Measurements from ENCODE around the gene RNASE2. TPM values are rescaled to one million over a fixed set of nuclear protein-coding genes. Genes with fewer than 3 reads are reported as not detected.

RNASE2 gene
- total RNA-seq, 1 experiment from 2014 or later = not detected

GRCh38 chr14:20976291-20976690 is 21.0 kb downstream of the RNASE2 start (continued):
- TF ChIP-seq, protein P1, sequence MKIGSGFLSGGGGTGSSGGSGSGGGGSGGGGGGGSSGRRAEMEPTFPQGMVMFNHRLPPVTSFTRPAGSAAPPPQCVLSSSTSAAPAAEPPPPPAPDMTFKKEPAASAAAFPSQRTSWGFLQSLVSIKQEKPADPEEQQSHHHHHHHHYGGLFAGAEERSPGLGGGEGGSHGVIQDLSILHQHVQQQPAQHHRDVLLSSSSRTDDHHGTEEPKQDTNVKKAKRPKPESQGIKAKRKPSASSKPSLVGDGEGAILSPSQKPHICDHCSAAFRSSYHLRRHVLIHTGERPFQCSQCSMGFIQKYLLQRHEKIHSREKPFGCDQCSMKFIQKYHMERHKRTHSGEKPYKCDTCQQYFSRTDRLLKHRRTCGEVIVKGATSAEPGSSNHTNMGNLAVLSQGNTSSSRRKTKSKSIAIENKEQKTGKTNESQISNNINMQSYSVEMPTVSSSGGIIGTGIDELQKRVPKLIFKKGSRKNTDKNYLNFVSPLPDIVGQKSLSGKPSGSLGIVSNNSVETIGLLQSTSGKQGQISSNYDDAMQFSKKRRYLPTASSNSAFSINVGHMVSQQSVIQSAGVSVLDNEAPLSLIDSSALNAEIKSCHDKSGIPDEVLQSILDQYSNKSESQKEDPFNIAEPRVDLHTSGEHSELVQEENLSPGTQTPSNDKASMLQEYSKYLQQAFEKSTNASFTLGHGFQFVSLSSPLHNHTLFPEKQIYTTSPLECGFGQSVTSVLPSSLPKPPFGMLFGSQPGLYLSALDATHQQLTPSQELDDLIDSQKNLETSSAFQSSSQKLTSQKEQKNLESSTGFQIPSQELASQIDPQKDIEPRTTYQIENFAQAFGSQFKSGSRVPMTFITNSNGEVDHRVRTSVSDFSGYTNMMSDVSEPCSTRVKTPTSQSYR (CRISPR knock-in tag; IDR thresholded peaks at IDR 0.05) = no peak
- TF ChIP-seq, protein P2, sequence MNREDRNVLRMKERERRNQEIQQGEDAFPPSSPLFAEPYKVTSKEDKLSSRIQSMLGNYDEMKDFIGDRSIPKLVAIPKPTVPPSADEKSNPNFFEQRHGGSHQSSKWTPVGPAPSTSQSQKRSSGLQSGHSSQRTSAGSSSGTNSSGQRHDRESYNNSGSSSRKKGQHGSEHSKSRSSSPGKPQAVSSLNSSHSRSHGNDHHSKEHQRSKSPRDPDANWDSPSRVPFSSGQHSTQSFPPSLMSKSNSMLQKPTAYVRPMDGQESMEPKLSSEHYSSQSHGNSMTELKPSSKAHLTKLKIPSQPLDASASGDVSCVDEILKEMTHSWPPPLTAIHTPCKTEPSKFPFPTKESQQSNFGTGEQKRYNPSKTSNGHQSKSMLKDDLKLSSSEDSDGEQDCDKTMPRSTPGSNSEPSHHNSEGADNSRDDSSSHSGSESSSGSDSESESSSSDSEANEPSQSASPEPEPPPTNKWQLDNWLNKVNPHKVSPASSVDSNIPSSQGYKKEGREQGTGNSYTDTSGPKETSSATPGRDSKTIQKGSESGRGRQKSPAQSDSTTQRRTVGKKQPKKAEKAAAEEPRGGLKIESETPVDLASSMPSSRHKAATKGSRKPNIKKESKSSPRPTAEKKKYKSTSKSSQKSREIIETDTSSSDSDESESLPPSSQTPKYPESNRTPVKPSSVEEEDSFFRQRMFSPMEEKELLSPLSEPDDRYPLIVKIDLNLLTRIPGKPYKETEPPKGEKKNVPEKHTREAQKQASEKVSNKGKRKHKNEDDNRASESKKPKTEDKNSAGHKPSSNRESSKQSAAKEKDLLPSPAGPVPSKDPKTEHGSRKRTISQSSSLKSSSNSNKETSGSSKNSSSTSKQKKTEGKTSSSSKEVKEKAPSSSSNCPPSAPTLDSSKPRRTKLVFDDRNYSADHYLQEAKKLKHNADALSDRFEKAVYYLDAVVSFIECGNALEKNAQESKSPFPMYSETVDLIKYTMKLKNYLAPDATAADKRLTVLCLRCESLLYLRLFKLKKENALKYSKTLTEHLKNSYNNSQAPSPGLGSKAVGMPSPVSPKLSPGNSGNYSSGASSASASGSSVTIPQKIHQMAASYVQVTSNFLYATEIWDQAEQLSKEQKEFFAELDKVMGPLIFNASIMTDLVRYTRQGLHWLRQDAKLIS (CRISPR knock-in tag; IDR thresholded peaks at IDR 0.05; ENCODE audit: borderline replicate concordance) = no peak

GRCh38 chr14:20978687-20979086 is 23.4 kb downstream of the RNASE2 start:
- Mint-ChIP-seq H3K4me3 (no peak overlapping the region), H3K27me3 (ENCODE audit: low read depth) (peaks cover 8% of the 10 kb centered on the region), H3K9me3 (no peaks in the 10 kb centered on the region), H3K4me1 (no peaks in the 10 kb centered on the region), H3K27ac (no peak overlapping the region), H3K36me3 (no peaks in the 10 kb centered on the region)
- DNase-seq (ENCODE audit: low spot score) (no peak), ATAC-seq (no peak)
- CTCF ChIA-PET = interaction anchor here (0.7 to 1.5 kb wide), 3 partner anchors 8 to 114 kb away, joined by 3 to 6 read pairs (median 3); no protein-coding TSS in a partner anchor
- POLR2A ChIA-PET = no interaction called here
- TF ChIP-seq STAT6 (CRISPR knock-in tag; conservative IDR thresholded peaks at IDR 0.05; ENCODE audit: low read depth) = no peak
- no peak for TF ChIP-seq GRHL2 (CRISPR knock-in tag; IDR thresholded peaks at IDR 0.05; ENCODE audit: insufficient replicate concordance, severe bottlenecking)
- TF ChIP-seq ZBTB21 (CRISPR knock-in tag; IDR thresholded peaks at IDR 0.05; ENCODE audit: borderline replicate concordance) = no peak
- no peak for TF ChIP-seq FOXJ3 (CRISPR knock-in tag; IDR thresholded peaks at IDR 0.05; ENCODE audit: borderline replicate concordance)
- TF ChIP-seq OVOL2 (CRISPR knock-in tag; IDR thresholded peaks at IDR 0.05; ENCODE audit: borderline replicate concordance) = no peak
- no peak for TF ChIP-seq FOXK1 (CRISPR knock-in tag; IDR thresholded peaks at IDR 0.05)
- TF ChIP-seq IRF2 (CRISPR knock-in tag; IDR thresholded peaks at IDR 0.05; ENCODE audit: borderline replicate concordance, low read depth) = no peak
- no peak for TF ChIP-seq RORB (CRISPR knock-in tag; IDR thresholded peaks at IDR 0.05)
- TF ChIP-seq CREB1 (CRISPR knock-in tag; IDR thresholded peaks at IDR 0.05) = no peak
- no peak for TF ChIP-seq ARID4B (CRISPR knock-in tag; IDR thresholded peaks at IDR 0.05; ENCODE audit: borderline replicate concordance)
- TF ChIP-seq, protein P3, sequence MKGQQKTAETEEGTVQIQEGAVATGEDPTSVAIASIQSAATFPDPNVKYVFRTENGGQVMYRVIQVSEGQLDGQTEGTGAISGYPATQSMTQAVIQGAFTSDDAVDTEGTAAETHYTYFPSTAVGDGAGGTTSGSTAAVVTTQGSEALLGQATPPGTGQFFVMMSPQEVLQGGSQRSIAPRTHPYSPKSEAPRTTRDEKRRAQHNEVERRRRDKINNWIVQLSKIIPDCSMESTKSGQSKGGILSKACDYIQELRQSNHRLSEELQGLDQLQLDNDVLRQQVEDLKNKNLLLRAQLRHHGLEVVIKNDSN (CRISPR knock-in tag; IDR thresholded peaks at IDR 0.05) = no peak
- TF ChIP-seq, protein P4, sequence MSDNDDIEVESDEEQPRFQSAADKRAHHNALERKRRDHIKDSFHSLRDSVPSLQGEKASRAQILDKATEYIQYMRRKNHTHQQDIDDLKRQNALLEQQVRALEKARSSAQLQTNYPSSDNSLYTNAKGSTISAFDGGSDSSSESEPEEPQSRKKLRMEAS (CRISPR knock-in tag; IDR thresholded peaks at IDR 0.05) = no peak
- no peak for TF ChIP-seq ELF4 (CRISPR knock-in tag; IDR thresholded peaks at IDR 0.05; ENCODE audit: low read depth)
- no peak for TF ChIP-seq ZNF121 (CRISPR knock-in tag; IDR thresholded peaks at IDR 0.05)
- TF ChIP-seq NFATC4 (CRISPR knock-in tag; IDR thresholded peaks at IDR 0.05) = no peak
- no peak for TF ChIP-seq FOXP1 (CRISPR knock-in tag; IDR thresholded peaks at IDR 0.05; ENCODE audit: borderline replicate concordance)
- no peak for TF ChIP-seq CREM (CRISPR knock-in tag; IDR thresholded peaks at IDR 0.05)
- no peak for TF ChIP-seq E2F4 (CRISPR knock-in tag; IDR thresholded peaks at IDR 0.05; ENCODE audit: borderline replicate concordance, low read depth)
- no peak for TF ChIP-seq NFYB (CRISPR knock-in tag; conservative IDR thresholded peaks at IDR 0.05; ENCODE audit: low read depth)

All from WTC11 (cell line).